ENCODE measurements around the gene ABCF3.
A peak's percentile ranks its signal among the peaks of the same experiment; 100 is the strongest.

The ABCF3 gene

GRCh38 chr3:184169896-184170875 lies 15.8 kb upstream of the ABCF3 start:
- no peak for FAIRE-seq
- TF ChIP-seq POLR2AphosphoS5 (IDR thresholded peaks at IDR 0.05; ENCODE audit: low read depth, low read length) = no peak
- no peak for TF ChIP-seq TAF1 (IDR thresholded peaks at IDR 0.05; ENCODE audit: borderline replicate concordance, low read depth, low read length)
- no peak for TF ChIP-seq POLR2A (IDR thresholded peaks at IDR 0.05; ENCODE audit: low read depth, low read length)
- no peak for DNase-seq (ENCODE audit: insufficient read length)

GRCh38 chr3:184171562-184171961 lies 14.4 kb upstream of the ABCF3 start:
- DNase-seq (ENCODE audit: insufficient read length) (peak; percentile 51), FAIRE-seq (no peak)

GRCh38 chr3:184172681-184173373 lies 13.2 kb upstream of the ABCF3 start:
- FAIRE-seq (no peak), DNase-seq (ENCODE audit: insufficient read length) (no peak)
- TF ChIP-seq POLR2AphosphoS5 (IDR thresholded peaks at IDR 0.05; ENCODE audit: low read depth, low read length) (no peak), POLR2A (IDR thresholded peaks at IDR 0.05; ENCODE audit: low read depth, low read length) (no peak), TAF1 (IDR thresholded peaks at IDR 0.05; ENCODE audit: borderline replicate concordance, low read depth, low read length) (no peak)

More at GRCh38 chr3:184171562-184171961, 14.4 kb upstream of the ABCF3 start:
- TF ChIP-seq POLR2AphosphoS5 (IDR thresholded peaks at IDR 0.05; ENCODE audit: low read depth, low read length) (no peak), POLR2A (IDR thresholded peaks at IDR 0.05; ENCODE audit: low read depth, low read length) (no peak)

GRCh38 chr3:184173374-184173722 lies 12.7 kb upstream of the ABCF3 start:
- TF ChIP-seq POLR2A (IDR thresholded peaks at IDR 0.05; ENCODE audit: low read depth, low read length) = no peak
- no peak for TF ChIP-seq POLR2AphosphoS5 (IDR thresholded peaks at IDR 0.05; ENCODE audit: low read depth, low read length)
- TF ChIP-seq TAF1 (IDR thresholded peaks at IDR 0.05; ENCODE audit: borderline replicate concordance, low read depth, low read length) = no peak
- FAIRE-seq = no peak
- DNase-seq (ENCODE audit: insufficient read length) = no peak

GRCh38 chr3:184174284-184174645 lies 11.7 kb upstream of the ABCF3 start:
- TF ChIP-seq POLR2A (IDR thresholded peaks at IDR 0.05; ENCODE audit: low read depth, low read length) (no peak), POLR2AphosphoS5 (IDR thresholded peaks at IDR 0.05; ENCODE audit: low read depth, low read length) (no peak), TAF1 (IDR thresholded peaks at IDR 0.05; ENCODE audit: borderline replicate concordance, low read depth, low read length) (no peak)
- FAIRE-seq (no peak), DNase-seq (ENCODE audit: insufficient read length) (no peak)

- peak; percentile 90 for FAIRE-seq
- TF ChIP-seq POLR2A (IDR thresholded peaks at IDR 0.05; ENCODE audit: low read depth, low read length) = peak; percentile 83; the same call in 1 of the 2 replicates
- TF ChIP-seq POLR2AphosphoS5 (IDR thresholded peaks at IDR 0.05; ENCODE audit: low read depth, low read length) = peak; percentile 81
- TF ChIP-seq TAF1 (IDR thresholded peaks at IDR 0.05; ENCODE audit: borderline replicate concordance, low read depth, low read length) = peak; percentile 42; the same call in 1 of the 2 replicates
Measured at GRCh38 chr3:184174646-184175492, 11.1 kb upstream of the ABCF3 start, which contains the start of gene AP2M1. AP2M1 (plus strand) TSS chr3:184174855; CDS start chr3:184176994, 2,139 bp downstream.

GRCh38 chr3:184175506-184175905 lies 10.5 kb upstream of the ABCF3 start:
- no peak for FAIRE-seq
- no peak for TF ChIP-seq POLR2A (IDR thresholded peaks at IDR 0.05; ENCODE audit: low read depth, low read length)
- TF ChIP-seq POLR2AphosphoS5 (IDR thresholded peaks at IDR 0.05; ENCODE audit: low read depth, low read length) = no peak
- DNase-seq (ENCODE audit: insufficient read length) = no peak

More at GRCh38 chr3:184174646-184175492, 11.1 kb upstream of the ABCF3 start, which contains the start of gene AP2M1:
- DNase-seq (ENCODE audit: insufficient read length) = peak; percentile 96

- FAIRE-seq = no peak
- no peak for TF ChIP-seq TAF1 (IDR thresholded peaks at IDR 0.05; ENCODE audit: borderline replicate concordance, low read depth, low read length)
- TF ChIP-seq POLR2A (IDR thresholded peaks at IDR 0.05; ENCODE audit: low read depth, low read length) = no peak
- no peak for TF ChIP-seq POLR2AphosphoS5 (IDR thresholded peaks at IDR 0.05; ENCODE audit: low read depth, low read length)
- DNase-seq (ENCODE audit: insufficient read length) = no peak
Measured at GRCh38 chr3:184175981-184176376, 10.0 kb upstream of the ABCF3 start.

GRCh38 chr3:184176377-184177330 lies 9.3 kb upstream of the ABCF3 start:
- no peak for DNase-seq (ENCODE audit: insufficient read length)
- no peak for TF ChIP-seq POLR2A (IDR thresholded peaks at IDR 0.05; ENCODE audit: low read depth, low read length)
- no peak for TF ChIP-seq POLR2AphosphoS5 (IDR thresholded peaks at IDR 0.05; ENCODE audit: low read depth, low read length)
- no peak for TF ChIP-seq TAF1 (IDR thresholded peaks at IDR 0.05; ENCODE audit: borderline replicate concordance, low read depth, low read length)
- FAIRE-seq = no peak

- DNase-seq (ENCODE audit: insufficient read length) (no peak), FAIRE-seq (no peak)
- TF ChIP-seq POLR2A (IDR thresholded peaks at IDR 0.05; ENCODE audit: low read depth, low read length) = no peak
- no peak for TF ChIP-seq TAF1 (IDR thresholded peaks at IDR 0.05; ENCODE audit: borderline replicate concordance, low read depth, low read length)
- no peak for TF ChIP-seq POLR2AphosphoS5 (IDR thresholded peaks at IDR 0.05; ENCODE audit: low read depth, low read length)
Measured at GRCh38 chr3:184177331-184177731, 8.7 kb upstream of the ABCF3 start.
